K562 treated with DMSO at 1 percent for 24 hours (cell line): ENCODE data around the gene BTC. TPM values are rescaled to one million over a fixed set of nuclear protein-coding genes. Genes with fewer than 3 reads are reported as not detected.

Source experiments
- total RNA-seq: library from RNA; unstranded; fragments of 300-600 nt; gene quantifications from 2 replicates; pipeline ENCODE4 v1.2.3, GENCODE V29; 2022; ENCODE audit warnings: low read depth; ENCODE audit not compliant: insufficient read depth

Gene BTC, protein sequence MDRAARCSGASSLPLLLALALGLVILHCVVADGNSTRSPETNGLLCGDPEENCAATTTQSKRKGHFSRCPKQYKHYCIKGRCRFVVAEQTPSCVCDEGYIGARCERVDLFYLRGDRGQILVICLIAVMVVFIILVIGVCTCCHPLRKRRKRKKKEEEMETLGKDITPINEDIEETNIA
- total RNA-seq, result not detected in 2 replicates

DNA sequence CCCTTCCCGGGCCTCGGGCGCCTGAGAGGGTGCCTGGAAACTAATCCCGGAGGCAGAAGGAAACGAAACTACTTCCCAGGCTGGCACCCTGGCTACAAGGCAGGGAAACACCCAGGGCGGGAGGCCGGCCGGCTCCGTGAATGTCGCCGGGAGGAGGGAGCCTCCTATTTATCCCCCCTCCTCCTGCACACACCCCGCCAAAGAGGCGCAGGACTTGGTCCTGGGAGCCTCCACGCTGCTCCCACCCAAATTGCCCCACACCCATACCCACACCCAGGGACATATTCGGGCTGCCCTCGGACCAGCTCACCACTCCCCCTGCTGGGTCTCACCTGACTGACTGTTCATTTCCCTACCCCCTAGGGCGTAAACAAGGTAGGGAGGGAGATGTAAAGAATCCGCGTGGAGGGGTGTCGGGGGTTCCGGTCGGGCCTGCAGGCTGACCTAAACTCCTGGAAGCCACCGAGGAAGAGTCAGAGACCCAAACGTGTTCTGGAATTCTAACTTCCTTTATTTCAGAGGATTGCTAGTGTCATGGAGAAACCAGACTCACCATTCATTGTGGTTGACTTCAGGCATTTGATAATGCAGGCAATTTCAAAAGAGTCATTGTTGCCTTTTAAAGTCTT, at the start of gene BTC:
Gene BTC (minus strand): TSS at position 142 of the 629 bp plus-strand sequence. CDS start 198 bp downstream, outside the sequence.

Other genes starting within 250 kb of the BTC start
- 0.06 TPM in 1 of 2 replicates, not detected in the other for gene PARM1, start 138.6 kb upstream of the BTC start, total RNA-seq